ENCODE results near the gene RHBDL3. TPM values are rescaled to one million over a fixed set of nuclear protein-coding genes. Genes with fewer than 3 reads are reported as not detected.

Gene RHBDL3
- total RNA-seq, 4 donors from 2014 or later: not detected

DNA sequence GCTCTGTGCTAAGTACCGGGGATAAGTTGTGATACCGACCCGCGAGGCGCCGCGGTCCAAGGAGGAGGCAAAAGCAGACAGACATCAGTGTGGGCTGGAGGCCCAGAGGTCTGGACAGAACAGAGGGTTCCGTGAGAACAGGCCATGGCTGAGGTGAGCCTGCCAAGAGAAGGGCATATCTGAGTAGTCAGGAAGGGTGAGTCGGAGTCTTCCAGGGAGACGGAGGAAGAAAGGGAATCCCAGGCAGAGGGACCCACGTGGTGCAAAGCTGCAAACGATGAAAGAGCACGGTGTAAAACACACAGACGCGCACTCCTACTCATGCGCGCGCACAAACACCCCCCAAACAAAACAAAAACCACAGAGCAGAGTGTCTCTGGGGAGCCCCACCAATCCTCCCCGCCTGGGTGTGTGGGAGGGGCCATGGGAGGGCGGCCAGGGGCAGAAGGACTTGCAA lies 18.1 kb downstream of the RHBDL3 start:
- in situ Hi-C loops (cut with MboI; ENCODE audit: low sequenced_read_pairs in 4 of 4): no loop called here
- no peak for TF ChIP-seq POLR2A (IDR thresholded peaks at IDR 0.05)
- TF ChIP-seq, protein P1, sequence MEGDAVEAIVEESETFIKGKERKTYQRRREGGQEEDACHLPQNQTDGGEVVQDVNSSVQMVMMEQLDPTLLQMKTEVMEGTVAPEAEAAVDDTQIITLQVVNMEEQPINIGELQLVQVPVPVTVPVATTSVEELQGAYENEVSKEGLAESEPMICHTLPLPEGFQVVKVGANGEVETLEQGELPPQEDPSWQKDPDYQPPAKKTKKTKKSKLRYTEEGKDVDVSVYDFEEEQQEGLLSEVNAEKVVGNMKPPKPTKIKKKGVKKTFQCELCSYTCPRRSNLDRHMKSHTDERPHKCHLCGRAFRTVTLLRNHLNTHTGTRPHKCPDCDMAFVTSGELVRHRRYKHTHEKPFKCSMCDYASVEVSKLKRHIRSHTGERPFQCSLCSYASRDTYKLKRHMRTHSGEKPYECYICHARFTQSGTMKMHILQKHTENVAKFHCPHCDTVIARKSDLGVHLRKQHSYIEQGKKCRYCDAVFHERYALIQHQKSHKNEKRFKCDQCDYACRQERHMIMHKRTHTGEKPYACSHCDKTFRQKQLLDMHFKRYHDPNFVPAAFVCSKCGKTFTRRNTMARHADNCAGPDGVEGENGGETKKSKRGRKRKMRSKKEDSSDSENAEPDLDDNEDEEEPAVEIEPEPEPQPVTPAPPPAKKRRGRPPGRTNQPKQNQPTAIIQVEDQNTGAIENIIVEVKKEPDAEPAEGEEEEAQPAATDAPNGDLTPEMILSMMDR (IDR thresholded peaks at IDR 0.05 in 4 of 5, conservative IDR thresholded peaks at IDR 0.05 in 1 of 5): no peak
- DNase-seq: no peak
- intact Hi-C loops (cut with DNase I; ENCODE audit: low total_unique reads): no loop called here
- H3K36me3 ChIP-seq: no peaks in the 10 kb centered on the region
- H3K4me1 ChIP-seq: no peaks in the 10 kb centered on the region
- no peak overlapping the region for H3K4me3 ChIP-seq
- H3K27me3 ChIP-seq: no peaks in the 10 kb centered on the region
- no peak for ATAC-seq
- no peaks in the 10 kb centered on the region for H3K9me3 ChIP-seq
- H3K27ac ChIP-seq: no peak overlapping the region

DNA sequence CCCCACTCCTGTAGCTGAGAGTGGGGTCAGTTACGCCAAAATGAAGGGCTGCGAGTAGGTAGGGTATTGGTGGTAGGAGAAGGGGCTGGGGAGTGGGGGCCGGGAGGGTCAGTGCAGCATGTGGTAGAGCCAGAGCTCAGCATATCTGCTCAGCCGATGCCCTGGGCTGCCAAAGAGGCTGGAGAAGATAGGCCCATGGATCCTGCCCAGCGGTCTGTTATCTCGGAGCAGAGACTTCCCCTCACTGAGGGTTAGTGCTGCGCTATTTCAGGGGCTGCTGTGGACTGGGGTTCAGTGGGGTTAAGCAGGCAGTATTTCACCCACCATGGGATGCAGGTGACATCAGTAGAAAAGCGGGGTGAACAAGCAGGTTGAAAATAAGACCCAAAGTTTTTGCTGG lies 19.7 kb downstream of the RHBDL3 start:
- TF ChIP-seq, protein P1 (IDR thresholded peaks at IDR 0.05 in 4 of 5, conservative IDR thresholded peaks at IDR 0.05 in 1 of 5): no peak
- no peak for TF ChIP-seq POLR2A (IDR thresholded peaks at IDR 0.05)
- no peak for ATAC-seq
- Histone ChIP-seq H3K36me3 (no peaks in the 10 kb centered on the region), H3K4me3 (no peak overlapping the region), H3K4me1 (no peaks in the 10 kb centered on the region), H3K27me3 (no peaks in the 10 kb centered on the region), H3K9me3 (no peaks in the 10 kb centered on the region), H3K27ac (no peak overlapping the region)
- no peak for DNase-seq
- in situ Hi-C loops (cut with MboI; ENCODE audit: low sequenced_read_pairs in 4 of 4) (no loop called here), intact Hi-C loops (cut with DNase I; ENCODE audit: low total_unique reads) (no loop called here)

DNA sequence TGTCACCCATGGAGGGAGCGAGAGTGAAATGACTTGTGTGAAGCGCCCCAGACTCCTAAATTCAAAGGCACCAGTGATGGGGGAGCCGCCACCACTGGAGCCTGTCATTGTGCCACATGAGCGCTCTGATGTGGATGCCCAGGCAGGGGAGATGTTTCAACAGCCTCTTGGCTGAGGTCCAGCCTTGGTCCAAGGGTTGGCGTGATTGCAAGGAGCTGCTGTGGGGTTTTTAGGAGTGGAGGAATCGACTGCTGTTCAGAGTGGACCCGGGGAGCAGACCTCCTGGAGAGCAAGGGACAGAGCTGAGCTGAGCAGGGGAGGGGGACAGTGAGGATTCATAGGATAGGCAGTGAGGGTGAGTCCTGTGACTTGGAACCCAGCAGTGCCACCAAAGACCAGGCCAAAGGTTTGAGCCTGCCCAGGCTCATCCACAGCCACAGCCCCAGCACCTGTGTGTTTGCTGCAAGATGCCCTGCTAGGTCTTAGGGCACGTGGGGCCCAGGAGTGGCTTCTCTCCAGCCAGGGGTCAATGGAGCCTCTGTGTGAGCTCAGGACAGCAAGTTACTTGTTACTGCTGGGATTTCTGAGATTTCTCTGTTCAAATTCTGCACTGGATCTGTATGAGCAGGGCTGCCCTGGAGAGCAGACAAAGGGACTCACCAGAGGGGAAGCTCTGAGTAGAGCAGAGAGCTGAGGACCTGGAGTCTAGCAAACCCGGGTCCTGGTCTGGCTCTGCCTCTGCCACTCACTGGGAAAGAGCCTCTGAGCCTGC lies 20.3 kb downstream of the RHBDL3 start:
- no peak for ATAC-seq
- Histone ChIP-seq H3K27ac (no peak overlapping the region), H3K9me3 (no peaks in the 10 kb centered on the region), H3K4me1 (no peaks in the 10 kb centered on the region), H3K36me3 (no peaks in the 10 kb centered on the region), H3K4me3 (no peak overlapping the region), H3K27me3 (no peaks in the 10 kb centered on the region)
- in situ Hi-C loops (cut with MboI; ENCODE audit: low sequenced_read_pairs in 4 of 4): no loop called here
- TF ChIP-seq, protein P1 (IDR thresholded peaks at IDR 0.05 in 4 of 5, conservative IDR thresholded peaks at IDR 0.05 in 1 of 5): no peak
- TF ChIP-seq POLR2A (IDR thresholded peaks at IDR 0.05): no peak
- no peak for DNase-seq
- intact Hi-C loops (cut with DNase I; ENCODE audit: low total_unique reads): no loop called here

DNA sequence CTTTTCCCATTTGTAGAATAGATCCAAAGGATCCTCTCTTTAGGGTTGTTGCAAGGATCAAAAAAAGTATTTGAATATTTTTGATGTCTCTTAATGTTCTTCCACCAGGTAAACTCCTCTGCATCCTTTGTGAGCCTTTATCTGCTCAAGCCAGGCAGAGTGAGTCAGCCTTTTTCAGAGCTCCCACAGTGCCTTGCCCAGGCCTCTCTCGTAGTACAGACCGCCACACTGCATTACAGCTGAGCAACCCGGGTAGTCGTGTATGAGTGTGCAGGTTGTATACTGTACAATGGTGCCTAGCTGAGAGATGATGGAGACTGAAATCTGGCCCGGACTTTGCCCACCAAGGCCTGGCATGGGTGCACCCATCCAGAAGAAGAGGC lies 20.9 kb downstream of the RHBDL3 start:
- in situ Hi-C loops (cut with MboI; ENCODE audit: low sequenced_read_pairs in 4 of 4): no loop called here
- Histone ChIP-seq H3K36me3 (no peaks in the 10 kb centered on the region), H3K4me3 (no peak overlapping the region), H3K4me1 (no peaks in the 10 kb centered on the region), H3K27me3 (no peaks in the 10 kb centered on the region), H3K9me3 (no peaks in the 10 kb centered on the region), H3K27ac (no peak overlapping the region)
- TF ChIP-seq, protein P1 (IDR thresholded peaks at IDR 0.05 in 4 of 5, conservative IDR thresholded peaks at IDR 0.05 in 1 of 5): no peak
- TF ChIP-seq POLR2A (IDR thresholded peaks at IDR 0.05): no peak
- ATAC-seq: no peak
- no peak for DNase-seq
- intact Hi-C loops (cut with DNase I; ENCODE audit: low total_unique reads): no loop called here
